Measurements from ENCODE around the gene BAHCC1. TPM values are rescaled to one million over a fixed set of nuclear protein-coding genes. Genes with fewer than 3 reads are reported as not detected.

Gene BAHCC1
- total RNA-seq, 1 experiment from 2014 or later: 29.8 TPM

- H3K36me3 Mint-ChIP-seq: no peaks in the 10 kb centered on the region
- H3K9me3 Mint-ChIP-seq: no peaks in the 10 kb centered on the region
- peaks cover 32% of the 10 kb centered on the region for H3K27me3 Mint-ChIP-seq (ENCODE audit: low read depth)
- ATAC-seq: no peak
- no peak overlapping the region for H3K4me3 Mint-ChIP-seq
- ChIA-PET POLR2A (no interaction called here), CTCF (interaction anchor here (0.8 kb wide), 1 partner anchor 9 kb away, joined by 3 read pairs; no protein-coding TSS in a partner anchor)
- no peak overlapping the region for H3K27ac Mint-ChIP-seq
- TF ChIP-seq ZNF416 (CRISPR knock-in tag; IDR thresholded peaks at IDR 0.05): no peak
- TF ChIP-seq NFE2L1 (CRISPR knock-in tag; IDR thresholded peaks at IDR 0.05): no peak
- no peak for TF ChIP-seq STAT6 (CRISPR knock-in tag; conservative IDR thresholded peaks at IDR 0.05; ENCODE audit: low read depth)
- no peak for TF ChIP-seq ZNF263 (CRISPR knock-in tag; IDR thresholded peaks at IDR 0.05; ENCODE audit: low read depth)
- TF ChIP-seq ZNF671 (CRISPR knock-in tag; IDR thresholded peaks at IDR 0.05): no peak
- TF ChIP-seq ZNF317 (CRISPR knock-in tag; IDR thresholded peaks at IDR 0.05; ENCODE audit: borderline replicate concordance, low read depth): no peak
- TF ChIP-seq, protein P1, sequence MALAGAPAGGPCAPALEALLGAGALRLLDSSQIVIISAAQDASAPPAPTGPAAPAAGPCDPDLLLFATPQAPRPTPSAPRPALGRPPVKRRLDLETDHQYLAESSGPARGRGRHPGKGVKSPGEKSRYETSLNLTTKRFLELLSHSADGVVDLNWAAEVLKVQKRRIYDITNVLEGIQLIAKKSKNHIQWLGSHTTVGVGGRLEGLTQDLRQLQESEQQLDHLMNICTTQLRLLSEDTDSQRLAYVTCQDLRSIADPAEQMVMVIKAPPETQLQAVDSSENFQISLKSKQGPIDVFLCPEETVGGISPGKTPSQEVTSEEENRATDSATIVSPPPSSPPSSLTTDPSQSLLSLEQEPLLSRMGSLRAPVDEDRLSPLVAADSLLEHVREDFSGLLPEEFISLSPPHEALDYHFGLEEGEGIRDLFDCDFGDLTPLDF (CRISPR knock-in tag; IDR thresholded peaks at IDR 0.05): no peak
- TF ChIP-seq ATF3 (CRISPR knock-in tag; conservative IDR thresholded peaks at IDR 0.05): no peak
- no peak for TF ChIP-seq FOXK1 (CRISPR knock-in tag; IDR thresholded peaks at IDR 0.05)
- no peak for TF ChIP-seq CREM (CRISPR knock-in tag; IDR thresholded peaks at IDR 0.05)
- TF ChIP-seq, protein P2, sequence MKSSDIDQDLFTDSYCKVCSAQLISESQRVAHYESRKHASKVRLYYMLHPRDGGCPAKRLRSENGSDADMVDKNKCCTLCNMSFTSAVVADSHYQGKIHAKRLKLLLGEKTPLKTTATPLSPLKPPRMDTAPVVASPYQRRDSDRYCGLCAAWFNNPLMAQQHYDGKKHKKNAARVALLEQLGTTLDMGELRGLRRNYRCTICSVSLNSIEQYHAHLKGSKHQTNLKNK (CRISPR knock-in tag; IDR thresholded peaks at IDR 0.05): no peak
- TF ChIP-seq HMGXB4 (CRISPR knock-in tag; IDR thresholded peaks at IDR 0.05): no peak
- TF ChIP-seq GABPB1 (CRISPR knock-in tag; IDR thresholded peaks at IDR 0.05): no peak
- TF ChIP-seq, protein P3, sequence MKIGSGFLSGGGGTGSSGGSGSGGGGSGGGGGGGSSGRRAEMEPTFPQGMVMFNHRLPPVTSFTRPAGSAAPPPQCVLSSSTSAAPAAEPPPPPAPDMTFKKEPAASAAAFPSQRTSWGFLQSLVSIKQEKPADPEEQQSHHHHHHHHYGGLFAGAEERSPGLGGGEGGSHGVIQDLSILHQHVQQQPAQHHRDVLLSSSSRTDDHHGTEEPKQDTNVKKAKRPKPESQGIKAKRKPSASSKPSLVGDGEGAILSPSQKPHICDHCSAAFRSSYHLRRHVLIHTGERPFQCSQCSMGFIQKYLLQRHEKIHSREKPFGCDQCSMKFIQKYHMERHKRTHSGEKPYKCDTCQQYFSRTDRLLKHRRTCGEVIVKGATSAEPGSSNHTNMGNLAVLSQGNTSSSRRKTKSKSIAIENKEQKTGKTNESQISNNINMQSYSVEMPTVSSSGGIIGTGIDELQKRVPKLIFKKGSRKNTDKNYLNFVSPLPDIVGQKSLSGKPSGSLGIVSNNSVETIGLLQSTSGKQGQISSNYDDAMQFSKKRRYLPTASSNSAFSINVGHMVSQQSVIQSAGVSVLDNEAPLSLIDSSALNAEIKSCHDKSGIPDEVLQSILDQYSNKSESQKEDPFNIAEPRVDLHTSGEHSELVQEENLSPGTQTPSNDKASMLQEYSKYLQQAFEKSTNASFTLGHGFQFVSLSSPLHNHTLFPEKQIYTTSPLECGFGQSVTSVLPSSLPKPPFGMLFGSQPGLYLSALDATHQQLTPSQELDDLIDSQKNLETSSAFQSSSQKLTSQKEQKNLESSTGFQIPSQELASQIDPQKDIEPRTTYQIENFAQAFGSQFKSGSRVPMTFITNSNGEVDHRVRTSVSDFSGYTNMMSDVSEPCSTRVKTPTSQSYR (CRISPR knock-in tag; IDR thresholded peaks at IDR 0.05): no peak
- no peak for TF ChIP-seq MXD4 (CRISPR knock-in tag; IDR thresholded peaks at IDR 0.05; ENCODE audit: borderline replicate concordance)
- no peak for TF ChIP-seq FOXP1 (CRISPR knock-in tag; IDR thresholded peaks at IDR 0.05; ENCODE audit: borderline replicate concordance)
- TF ChIP-seq GTF2I (CRISPR knock-in tag; conservative IDR thresholded peaks at IDR 0.05): no peak
- no peak for TF ChIP-seq PRRX2 (CRISPR knock-in tag; IDR thresholded peaks at IDR 0.05)
- TF ChIP-seq NR2C2 (CRISPR knock-in tag; IDR thresholded peaks at IDR 0.05): no peak
- TF ChIP-seq SMAD3 (CRISPR knock-in tag; IDR thresholded peaks at IDR 0.05; ENCODE audit: borderline replicate concordance): no peak
- no peak for DNase-seq (ENCODE audit: low spot score)
- H3K4me1 Mint-ChIP-seq: no peaks in the 10 kb centered on the region
Observed at GRCh38 chr17:81380666-81381518, 14.4 kb upstream of the BAHCC1 start.
